ENCODE results near the gene INHA.

Gene INHA

DNA sequence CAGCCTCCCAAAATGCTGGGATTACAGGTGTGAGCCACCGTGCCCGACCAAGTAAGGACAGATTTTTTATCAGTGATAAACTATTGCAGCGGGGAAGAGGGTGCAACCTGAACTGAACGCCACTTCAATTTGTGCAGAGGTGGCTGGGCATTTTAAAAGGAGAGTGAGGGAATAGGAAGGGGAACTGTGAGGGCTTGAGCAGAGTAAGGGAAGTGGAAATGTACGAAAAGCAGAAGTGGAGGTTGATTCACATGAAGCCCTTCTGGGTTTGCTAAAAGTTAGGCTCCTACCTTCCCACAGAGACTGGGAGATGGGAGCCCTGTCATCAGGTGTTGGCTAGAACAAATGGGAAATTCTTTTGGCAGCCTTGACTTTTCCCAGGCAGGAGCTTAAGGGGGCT is 31.7 kb downstream of the INHA start:
- Histone ChIP-seq H3K36me3 (replicated peaks) (peaks cover 13% of the 10 kb centered on the region), H3K4me3 (ENCODE audit: low read depth, low read length) (no peak overlapping the region), H3K27me3 (replicated peaks) (no peaks in the 10 kb centered on the region), H3K27ac (no peak overlapping the region)
- DNase-seq = no peak
- in situ Hi-C loops (cut with HindIII; ENCODE audit: low pct_ligation_motif_present, low sequenced_read_pairs) = no loop called here
- no peak for TF ChIP-seq CTCF (IDR thresholded peaks at IDR 0.05; ENCODE audit: low read depth, low read length, missing control alignments)

DNA sequence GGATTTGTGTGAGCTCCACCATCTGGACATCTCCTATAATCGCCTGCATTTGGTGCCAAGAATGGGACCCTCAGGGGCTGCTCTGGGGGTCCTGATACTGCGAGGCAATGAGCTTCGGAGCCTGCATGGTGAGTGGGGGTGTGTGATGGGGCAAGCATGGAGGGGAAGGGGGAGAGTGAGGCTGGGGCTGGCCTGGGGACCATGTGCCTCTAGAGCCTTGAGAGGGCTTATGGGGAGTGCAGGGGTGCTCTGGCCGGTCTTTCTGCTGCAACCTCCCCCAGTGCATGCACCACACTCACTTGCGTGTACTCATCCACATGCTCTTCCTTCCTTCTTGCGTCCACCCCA is 33.5 kb downstream of the INHA start:
- H3K36me3 ChIP-seq (replicated peaks) = peaks cover 13% of the 10 kb centered on the region
- no peak overlapping the region for H3K4me3 ChIP-seq (ENCODE audit: low read depth, low read length)
- in situ Hi-C loops (cut with HindIII; ENCODE audit: low pct_ligation_motif_present, low sequenced_read_pairs) = no loop called here
- no peaks in the 10 kb centered on the region for H3K27me3 ChIP-seq (replicated peaks)
- no peak overlapping the region for H3K27ac ChIP-seq
- no peak for TF ChIP-seq CTCF (IDR thresholded peaks at IDR 0.05; ENCODE audit: low read depth, low read length, missing control alignments)
- no peak for DNase-seq

- no peak for TF ChIP-seq CTCF (IDR thresholded peaks at IDR 0.05; ENCODE audit: low read depth, low read length, missing control alignments)
- DNase-seq = no peak
- in situ Hi-C loops (cut with HindIII; ENCODE audit: low pct_ligation_motif_present, low sequenced_read_pairs) = no loop called here
- H3K4me3 ChIP-seq (ENCODE audit: low read depth, low read length) = no peak overlapping the region
- H3K36me3 ChIP-seq (replicated peaks) = peaks cover 23% of the 10 kb centered on the region
- no peak overlapping the region for H3K27ac ChIP-seq
- H3K27me3 ChIP-seq (replicated peaks) = no peaks in the 10 kb centered on the region
Observed at GRCh38 chr2:219607931-219608330, 35.8 kb downstream of the INHA start.

GRCh38 chr2:219608399-219608964 is 36.4 kb downstream of the INHA start:
- no peak for DNase-seq
- Histone ChIP-seq H3K27me3 (replicated peaks) (no peaks in the 10 kb centered on the region), H3K27ac (no peak overlapping the region), H3K4me3 (ENCODE audit: low read depth, low read length) (no peak overlapping the region), H3K36me3 (replicated peaks) (peaks cover 23% of the 10 kb centered on the region)
- TF ChIP-seq CTCF (IDR thresholded peaks at IDR 0.05; ENCODE audit: low read depth, low read length, missing control alignments) = no peak
- in situ Hi-C loops (cut with HindIII; ENCODE audit: low pct_ligation_motif_present, low sequenced_read_pairs) = no loop called here

DNA sequence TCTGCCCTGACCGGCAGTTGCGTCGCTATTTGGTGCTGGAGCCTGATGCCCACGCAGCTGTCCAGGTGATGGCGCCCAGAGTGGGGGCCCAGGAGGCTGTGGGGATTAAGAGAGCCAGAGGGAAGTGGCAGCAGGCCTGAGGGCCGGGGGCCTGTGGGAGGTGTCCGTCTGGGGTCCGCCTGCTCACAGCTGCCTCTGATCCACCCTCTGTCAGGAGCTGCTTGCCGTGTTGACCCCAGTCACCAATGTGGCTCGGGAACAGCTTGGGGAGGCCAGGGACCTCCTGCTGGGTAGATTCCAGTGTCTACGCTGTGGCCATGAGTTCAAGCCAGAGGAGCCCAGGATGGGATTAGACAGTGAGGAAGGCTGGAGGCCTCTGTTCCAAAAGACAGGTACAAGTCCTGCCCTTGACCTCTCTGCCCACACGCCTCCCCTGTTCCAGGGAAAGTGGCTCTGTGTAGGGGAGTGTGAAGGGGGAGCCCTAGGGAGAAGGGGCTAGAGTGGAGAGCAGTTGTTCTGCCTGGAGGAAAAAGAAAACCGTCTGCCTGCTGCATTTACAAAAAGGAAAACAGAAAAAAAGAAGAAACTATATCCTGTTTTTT is 37.1 kb downstream of the INHA start:
- no peak for DNase-seq
- H3K27me3 ChIP-seq (replicated peaks) = no peaks in the 10 kb centered on the region
- H3K4me3 ChIP-seq (ENCODE audit: low read depth, low read length) = no peak overlapping the region
- no peak for TF ChIP-seq CTCF (IDR thresholded peaks at IDR 0.05; ENCODE audit: low read depth, low read length, missing control alignments)
- H3K36me3 ChIP-seq (replicated peaks) = peaks cover 25% of the 10 kb centered on the region
- in situ Hi-C loops (cut with HindIII; ENCODE audit: low pct_ligation_motif_present, low sequenced_read_pairs) = no loop called here
- no peak overlapping the region for H3K27ac ChIP-seq

DNA sequence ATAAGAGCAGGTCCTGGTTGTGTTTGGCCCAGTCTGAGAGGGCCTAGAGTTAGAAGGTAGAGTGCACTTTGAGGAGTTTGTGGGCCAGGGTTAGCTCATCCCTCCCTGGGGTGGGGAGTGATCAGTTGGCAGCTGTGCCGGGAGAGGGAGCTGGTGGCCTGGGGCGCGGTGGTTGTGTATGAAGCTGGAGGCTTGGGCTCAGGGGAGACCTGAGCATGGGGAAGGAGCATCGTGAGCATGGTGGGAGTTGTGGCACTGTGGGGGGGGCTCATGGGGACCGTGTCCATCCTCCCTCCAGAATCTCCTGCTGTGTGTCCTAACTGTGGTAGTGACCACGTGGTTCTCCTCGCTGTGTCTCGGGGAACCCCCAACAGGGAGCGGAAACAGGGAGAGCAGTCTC is 39.2 kb downstream of the INHA start:
- TF ChIP-seq CTCF (IDR thresholded peaks at IDR 0.05; ENCODE audit: low read depth, low read length, missing control alignments) = no peak
- Histone ChIP-seq H3K4me3 (ENCODE audit: low read depth, low read length) (no peak overlapping the region), H3K27ac (no peak overlapping the region), H3K27me3 (replicated peaks) (no peaks in the 10 kb centered on the region), H3K36me3 (replicated peaks) (peaks cover 24% of the 10 kb centered on the region)
- in situ Hi-C loops (cut with HindIII; ENCODE audit: low pct_ligation_motif_present, low sequenced_read_pairs) = no loop called here
- DNase-seq = no peak
